KMS-11 (cell line): ENCODE results near the gene RBM10.

Experiments
- H2AFZ ChIP-seq: fragments of 200-600 bp; sonication (generic); 2 replicates; pipeline ENCODE4 v1.6.1; 2016; ENCODE audit warnings: antibody characterized with exemption, mixed run types, low read depth
- H3K27ac ChIP-seq: fragments of 200-600 bp; sonication (generic); 2 replicates; pipeline ENCODE4 v1.6.1; 2016; ENCODE audit warnings: mild to moderate bottlenecking, mixed run types
- H3K27me3 ChIP-seq: fragments of 200-600 bp; sonication (generic); 2 replicates; pipeline ENCODE4 v1.6.1; 2017; ENCODE audit warnings: mild to moderate bottlenecking, low read depth, mixed run types, moderate library complexity; ENCODE audit not compliant: insufficient read depth
- H3K36me3 ChIP-seq: fragments of 200-600 bp; sonication (generic); 2 replicates; pipeline ENCODE4 v1.6.1; 2017; ENCODE audit warnings: mild to moderate bottlenecking, mixed run types; ENCODE audit not compliant: insufficient read depth
- H3K4me1 ChIP-seq: fragments of 200-600 bp; sonication (generic); 2 replicates; pipeline ENCODE4 v1.6.1; 2016; ENCODE audit warnings: mild to moderate bottlenecking, low read depth, mixed run types; ENCODE audit not compliant: poor library complexity, severe bottlenecking
- H3K4me2 ChIP-seq: fragments of 200-600 bp; sonication (generic); 2 replicates; pipeline ENCODE4 v1.7.0; 2016; ENCODE audit warnings: mild to moderate bottlenecking, mixed run types
- H3K4me3 ChIP-seq: fragments of 200-600 bp; sonication (generic); IDR thresholded peaks from 2 replicates; pipeline ENCODE4 v1.6.1; 2017; ENCODE audit warnings: low read depth, low read length, mixed read lengths; ENCODE audit not compliant: insufficient read depth
- H3K79me2 ChIP-seq: fragments of 200-600 bp; sonication (generic); 2 replicates; pipeline ENCODE4 v1.6.1; 2016; ENCODE audit warnings: low read depth, mixed run types; ENCODE audit not compliant: insufficient read depth
- H3K9ac ChIP-seq: fragments of 200-600 bp; sonication (generic); 2 replicates; pipeline ENCODE4 v1.6.1; 2016; ENCODE audit warnings: mild to moderate bottlenecking, mixed run types
- H4K20me1 ChIP-seq: fragments of 200-600 bp; sonication (generic); 2 replicates; pipeline ENCODE4 v1.6.1; 2016; ENCODE audit warnings: mild to moderate bottlenecking, mixed run types; ENCODE audit not compliant: insufficient read depth
- CTCF ChIP-seq: fragments of 200-600 bp; sonication (generic); conservative IDR thresholded peaks from 2 replicates; pipeline ENCODE4 v1.6.1; 2017; ENCODE audit warnings: low read depth, mild to moderate bottlenecking, antibody characterized with exemption, low read length, moderate library complexity, mixed read lengths

RBM10 gene

GRCh38 chrX:47179928-47180255, 34.9 kb downstream of the RBM10 start:
- no peaks in the 10 kb centered on the region for H4K20me1 ChIP-seq
- no peak overlapping the region for H2AFZ ChIP-seq
- no peak overlapping the region for H3K27ac ChIP-seq
- H3K4me3 ChIP-seq = no peak overlapping the region
- no peak overlapping the region for H3K4me2 ChIP-seq
- no peak for TF ChIP-seq CTCF
- H3K27me3 ChIP-seq = no peaks in the 10 kb centered on the region
- no peaks in the 10 kb centered on the region for H3K79me2 ChIP-seq
- no peaks in the 10 kb centered on the region; the same call in 1 of the 2 replicates for H3K36me3 ChIP-seq
- H3K4me1 ChIP-seq = no peaks in the 10 kb centered on the region
- no peak overlapping the region for H3K9ac ChIP-seq

DNA sequence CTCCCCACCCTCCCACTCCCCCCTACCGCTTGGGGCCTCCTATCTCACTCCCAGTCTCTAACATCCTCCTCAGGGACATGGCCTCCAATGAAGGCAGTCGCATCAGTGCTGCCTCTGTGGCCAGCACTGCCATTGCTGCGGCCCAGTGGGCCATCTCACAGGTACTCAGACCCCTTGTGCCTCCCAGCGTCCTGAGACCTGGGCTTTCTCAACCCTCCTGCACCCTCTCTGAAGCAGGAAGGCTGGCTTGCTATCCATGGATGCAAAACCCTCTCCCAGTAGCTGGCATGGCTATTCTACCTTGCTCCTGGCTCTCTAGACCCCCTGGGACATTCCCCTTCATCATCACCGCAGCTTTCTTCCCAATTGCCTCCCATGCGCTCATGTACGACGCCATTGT, 35.3 kb downstream of the RBM10 start:
- no peaks in the 10 kb centered on the region for H3K79me2 ChIP-seq
- no peak for TF ChIP-seq CTCF
- H3K27ac ChIP-seq = no peak overlapping the region
- H3K9ac ChIP-seq = no peak overlapping the region
- no peaks in the 10 kb centered on the region for H3K27me3 ChIP-seq
- no peaks in the 10 kb centered on the region for H3K4me1 ChIP-seq
- H3K36me3 ChIP-seq = no peaks in the 10 kb centered on the region; the same call in 1 of the 2 replicates
- no peaks in the 10 kb centered on the region for H4K20me1 ChIP-seq
- H3K4me3 ChIP-seq = no peak overlapping the region
- no peak overlapping the region for H2AFZ ChIP-seq
- H3K4me2 ChIP-seq = no peak overlapping the region

- no peaks in the 10 kb centered on the region for H3K79me2 ChIP-seq
- H3K27ac ChIP-seq = no peak overlapping the region
- no peak overlapping the region for H3K4me2 ChIP-seq
- no peaks in the 10 kb centered on the region for H4K20me1 ChIP-seq
- H3K27me3 ChIP-seq = no peaks in the 10 kb centered on the region
- H3K4me1 ChIP-seq = no peaks in the 10 kb centered on the region
- no peak for TF ChIP-seq CTCF
- H3K36me3 ChIP-seq = no peaks in the 10 kb centered on the region; the same call in 1 of the 2 replicates
- no peak overlapping the region for H3K4me3 ChIP-seq
- no peak overlapping the region for H2AFZ ChIP-seq
- no peak overlapping the region for H3K9ac ChIP-seq
These were observed 36.3 kb downstream of the RBM10 start for GRCh38 chrX:47181301-47181700.

GRCh38 chrX:47182106-47182700, 37.2 kb downstream of the RBM10 start:
- no peak overlapping the region for H3K4me3 ChIP-seq
- no peak overlapping the region for H3K27ac ChIP-seq
- no peaks in the 10 kb centered on the region for H3K27me3 ChIP-seq
- H3K4me1 ChIP-seq = no peaks in the 10 kb centered on the region
- no peaks in the 10 kb centered on the region for H3K79me2 ChIP-seq
- no peaks in the 10 kb centered on the region for H3K36me3 ChIP-seq
- H3K9ac ChIP-seq = no peak overlapping the region
- H3K4me2 ChIP-seq = no peak overlapping the region
- H2AFZ ChIP-seq = no peak overlapping the region
- H4K20me1 ChIP-seq = no peaks in the 10 kb centered on the region
- TF ChIP-seq CTCF = no peak
